ENCODE results near the gene CASP5. TPM values are rescaled to one million over a fixed set of nuclear protein-coding genes. Genes with fewer than 3 reads are reported as not detected.
"Not testable (repeated sequence)": the region's sequence is repeated elsewhere in the genome, so short reads cannot be mapped to it uniquely, and the experiment has no call there.

The CASP5 gene
- total RNA-seq, 1 donor from 2014 or later = not detected

DNA sequence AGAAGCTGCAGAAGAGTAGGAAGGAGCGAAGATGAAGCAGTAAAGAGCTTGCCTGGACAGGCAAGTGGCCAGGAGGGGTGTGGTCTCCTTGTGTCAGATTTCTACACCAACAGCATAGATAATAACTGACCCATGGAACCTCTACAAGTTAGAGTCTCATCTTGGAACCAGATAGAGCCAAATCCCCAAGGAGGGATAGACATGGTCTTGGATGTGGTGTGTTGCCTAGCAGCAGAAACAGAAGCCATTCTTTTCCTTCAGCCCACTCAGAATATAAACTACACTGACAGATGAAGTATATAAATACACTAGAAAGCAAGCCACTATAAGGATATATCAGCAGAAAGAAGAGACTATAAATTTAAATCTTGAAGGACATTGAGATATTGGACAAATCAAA is 26.5 kb upstream of the CASP5 start:
- H3K36me3 Mint-ChIP-seq (ENCODE audit: unreplicated experiment) = no peaks in the 10 kb centered on the region
- no peak overlapping the region for H3K27ac Mint-ChIP-seq (ENCODE audit: unreplicated experiment)
- peaks cover 3% of the 10 kb centered on the region for H3K9me3 Mint-ChIP-seq (ENCODE audit: unreplicated experiment)
- no peak overlapping the region for H3K4me3 Mint-ChIP-seq (ENCODE audit: unreplicated experiment)
- TF ChIP-seq, protein P1, sequence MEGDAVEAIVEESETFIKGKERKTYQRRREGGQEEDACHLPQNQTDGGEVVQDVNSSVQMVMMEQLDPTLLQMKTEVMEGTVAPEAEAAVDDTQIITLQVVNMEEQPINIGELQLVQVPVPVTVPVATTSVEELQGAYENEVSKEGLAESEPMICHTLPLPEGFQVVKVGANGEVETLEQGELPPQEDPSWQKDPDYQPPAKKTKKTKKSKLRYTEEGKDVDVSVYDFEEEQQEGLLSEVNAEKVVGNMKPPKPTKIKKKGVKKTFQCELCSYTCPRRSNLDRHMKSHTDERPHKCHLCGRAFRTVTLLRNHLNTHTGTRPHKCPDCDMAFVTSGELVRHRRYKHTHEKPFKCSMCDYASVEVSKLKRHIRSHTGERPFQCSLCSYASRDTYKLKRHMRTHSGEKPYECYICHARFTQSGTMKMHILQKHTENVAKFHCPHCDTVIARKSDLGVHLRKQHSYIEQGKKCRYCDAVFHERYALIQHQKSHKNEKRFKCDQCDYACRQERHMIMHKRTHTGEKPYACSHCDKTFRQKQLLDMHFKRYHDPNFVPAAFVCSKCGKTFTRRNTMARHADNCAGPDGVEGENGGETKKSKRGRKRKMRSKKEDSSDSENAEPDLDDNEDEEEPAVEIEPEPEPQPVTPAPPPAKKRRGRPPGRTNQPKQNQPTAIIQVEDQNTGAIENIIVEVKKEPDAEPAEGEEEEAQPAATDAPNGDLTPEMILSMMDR (IDR thresholded peaks at IDR 0.05) = no peak
- peaks cover 31% of the 10 kb centered on the region for H3K4me1 Mint-ChIP-seq (ENCODE audit: unreplicated experiment)
- H3K27me3 Mint-ChIP-seq (ENCODE audit: unreplicated experiment) = no peaks in the 10 kb centered on the region
- DNase-seq (ENCODE audit: extremely low spot score, unreplicated experiment) = no peak

- H3K27me3 Mint-ChIP-seq (ENCODE audit: unreplicated experiment) = no peaks in the 10 kb centered on the region
Measured at GRCh38 chr11:105046898-105047579, 24.1 kb upstream of the CASP5 start.

DNA sequence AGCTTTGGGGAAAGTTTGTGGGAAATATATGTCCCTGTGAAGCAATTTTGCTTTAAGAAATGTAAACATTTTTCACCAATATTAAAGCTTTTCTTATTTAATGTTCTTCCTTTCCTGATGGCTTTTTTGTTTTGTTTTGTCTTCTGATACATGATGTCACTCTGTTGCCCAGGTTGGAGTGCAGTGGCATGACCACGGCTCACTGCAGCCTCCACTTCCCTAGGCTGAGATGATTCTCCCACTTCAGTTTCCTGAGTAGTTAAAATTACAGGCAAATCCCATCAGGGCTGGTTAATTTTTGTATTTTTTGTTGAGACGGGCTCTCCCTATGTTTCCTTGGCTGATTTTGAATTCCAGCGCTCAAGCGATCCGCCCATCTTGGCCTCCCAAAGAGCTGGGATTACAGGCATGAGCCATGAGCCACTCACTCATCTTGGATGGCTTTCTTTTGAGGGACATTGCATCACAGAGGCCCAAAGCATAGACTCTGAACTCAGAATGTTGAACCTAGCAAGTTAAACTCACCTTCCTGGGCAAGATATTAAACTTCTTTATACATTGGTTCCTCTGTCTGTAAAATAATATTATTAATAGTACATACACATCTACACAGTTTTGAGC is 22.8 kb upstream of the CASP5 start:
- DNase-seq (ENCODE audit: extremely low spot score, unreplicated experiment) = no peak
- Mint-ChIP-seq H3K27ac (ENCODE audit: unreplicated experiment) (peak overlapping the region; percentile 58), H3K9me3 (ENCODE audit: unreplicated experiment) (no peaks in the 10 kb centered on the region), H3K36me3 (ENCODE audit: unreplicated experiment) (no peaks in the 10 kb centered on the region), H3K4me3 (ENCODE audit: unreplicated experiment) (no peak overlapping the region), H3K27me3 (ENCODE audit: unreplicated experiment) (no peaks in the 10 kb centered on the region), H3K4me1 (ENCODE audit: unreplicated experiment) (peaks cover 38% of the 10 kb centered on the region)
- TF ChIP-seq, protein P1 (IDR thresholded peaks at IDR 0.05) = no peak

More at GRCh38 chr11:105046898-105047579, 24.1 kb upstream of the CASP5 start:
- no peaks in the 10 kb centered on the region for H3K9me3 Mint-ChIP-seq (ENCODE audit: unreplicated experiment)
- peak overlapping the region; percentile 12 for H3K4me3 Mint-ChIP-seq (ENCODE audit: unreplicated experiment)
- peaks cover 38% of the 10 kb centered on the region for H3K4me1 Mint-ChIP-seq (ENCODE audit: unreplicated experiment)
- TF ChIP-seq, protein P1 (IDR thresholded peaks at IDR 0.05) = no peak
- no peak for DNase-seq (ENCODE audit: extremely low spot score, unreplicated experiment)
- H3K27ac Mint-ChIP-seq (ENCODE audit: unreplicated experiment) = peak overlapping the region; percentile 70
- no peaks in the 10 kb centered on the region for H3K36me3 Mint-ChIP-seq (ENCODE audit: unreplicated experiment)

DNA sequence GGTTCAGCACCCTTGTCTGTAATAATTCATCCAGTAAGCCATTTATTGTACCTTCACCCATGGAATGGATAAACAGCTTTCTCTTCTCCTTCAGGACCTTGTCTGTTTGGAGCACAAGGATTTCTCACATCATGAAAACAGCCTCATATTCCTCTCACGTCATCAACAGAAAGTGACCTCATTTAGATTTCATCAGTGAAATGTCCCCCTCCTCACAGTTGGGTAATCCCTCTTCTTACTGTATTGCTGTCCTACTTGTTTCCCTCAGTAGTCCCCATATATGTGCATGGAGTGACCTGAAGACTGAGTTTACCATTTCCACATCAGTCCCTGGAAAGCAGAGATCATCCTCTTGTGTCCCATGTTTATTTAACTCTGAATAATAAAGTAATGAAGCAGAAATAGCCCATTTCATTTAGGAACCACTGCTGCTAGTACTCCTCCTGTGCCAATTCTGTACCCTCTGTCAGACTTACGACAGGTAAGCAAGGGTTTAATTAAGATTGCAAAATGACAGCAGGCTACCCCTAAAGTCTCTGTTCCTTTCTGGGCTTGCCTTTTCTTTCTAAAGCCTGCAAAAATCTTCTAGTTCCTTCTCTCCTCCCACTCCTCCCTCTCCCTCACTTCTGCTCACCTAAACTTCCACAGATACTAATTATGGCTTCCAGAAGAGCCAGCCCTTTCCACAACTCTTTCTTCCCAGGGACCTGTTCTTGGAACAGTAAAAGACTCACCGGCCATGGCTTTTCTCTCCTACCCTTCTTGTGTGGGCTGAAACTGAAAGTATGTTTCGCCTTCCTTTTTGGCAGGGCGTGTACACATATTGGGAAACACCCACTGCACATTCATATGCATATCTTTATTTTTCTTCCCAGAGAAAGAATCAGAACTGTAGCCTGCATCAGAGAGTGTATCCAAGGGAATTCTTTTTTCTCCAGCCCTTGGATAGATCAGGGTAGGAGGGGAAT is 21.9 kb upstream of the CASP5 start, which contains the start of gene CARD16:
Gene CARD16, minus strand, starts transcription at position 779 of the 968 bp plus-strand sequence. Its CDS starts 38 bp downstream, at position 741.
- not testable (repeated sequence) for H3K27me3 Mint-ChIP-seq (ENCODE audit: unreplicated experiment); DNase-seq (ENCODE audit: extremely low spot score, unreplicated experiment); H3K36me3 Mint-ChIP-seq (ENCODE audit: unreplicated experiment); H3K9me3 Mint-ChIP-seq (ENCODE audit: unreplicated experiment)
- Mint-ChIP-seq H3K4me3 (ENCODE audit: unreplicated experiment) (peak within 1 kb of the TSS; percentile 62), H3K4me1 (ENCODE audit: unreplicated experiment) (peaks cover 38% of the 10 kb centered on the region), H3K27ac (ENCODE audit: unreplicated experiment) (peak within 1 kb of the TSS; percentile 80)

- TF ChIP-seq, protein P1 (IDR thresholded peaks at IDR 0.05) = no peak
- no peak for DNase-seq (ENCODE audit: extremely low spot score, unreplicated experiment)
- H3K27ac Mint-ChIP-seq (ENCODE audit: unreplicated experiment) = no peak overlapping the region
- H3K27me3 Mint-ChIP-seq (ENCODE audit: unreplicated experiment) = no peaks in the 10 kb centered on the region
- no peak overlapping the region for H3K4me3 Mint-ChIP-seq (ENCODE audit: unreplicated experiment)
- H3K9me3 Mint-ChIP-seq (ENCODE audit: unreplicated experiment) = no peaks in the 10 kb centered on the region
- H3K4me1 Mint-ChIP-seq (ENCODE audit: unreplicated experiment) = peaks cover 34% of the 10 kb centered on the region
- no peaks in the 10 kb centered on the region for H3K36me3 Mint-ChIP-seq (ENCODE audit: unreplicated experiment)
Measured at GRCh38 chr11:105042178-105042577, 19.2 kb upstream of the CASP5 start.
